GM23338 (cell line): ENCODE data around the gene MLX. TPM values are rescaled to one million over a fixed set of nuclear protein-coding genes. Genes with fewer than 3 reads are reported as not detected.

ENCODE experiments used
- ATAC-seq: fragments of 200-7000 bp; cut with Tn5 transposase; 3 replicates; pipeline ENCODE4 v1.9.1; 2020
- DNase-seq: peaks from one replicate; pipeline ENCODE4 v3.0.0-alpha.2; 2015; ENCODE audit warnings: low spot score
- H2AFZ ChIP-seq: fragments of 200-600 bp; sonication (generic); 2 replicates; pipeline ENCODE4 v1.8.0; 2016; ENCODE audit warnings: antibody characterized with exemption, mild to moderate bottlenecking, moderate library complexity
- H3F3A ChIP-seq: fragments of 200-600 bp; sonication (generic); replicated peaks from 2 replicates; pipeline ENCODE4 v1.8.0; 2017; ENCODE audit warnings: antibody characterized with exemption, mixed run types, low read depth
- H3K27ac ChIP-seq: fragments of 200-600 bp; sonication (generic); 2 replicates; pipeline ENCODE4 v1.6.1; 2016; ENCODE audit warnings: low read depth
- H3K27me3 ChIP-seq: fragments of 200-600 bp; sonication (generic); 2 replicates; pipeline ENCODE4 v1.8.0; 2016; ENCODE audit warnings: mild to moderate bottlenecking, mixed run types, moderate library complexity; ENCODE audit not compliant: insufficient read depth
- H3K36me3 ChIP-seq: fragments of 200-600 bp; sonication (generic); 2 replicates; pipeline ENCODE4 v1.8.0; 2016; ENCODE audit warnings: mild to moderate bottlenecking; ENCODE audit not compliant: insufficient read depth
- H3K4me1 ChIP-seq: fragments of 200-600 bp; sonication (generic); 2 replicates; pipeline ENCODE4 v1.8.0; 2016; ENCODE audit warnings: mild to moderate bottlenecking, moderate library complexity; ENCODE audit not compliant: insufficient read depth
- H3K4me2 ChIP-seq: fragments of 200-600 bp; sonication (generic); 2 replicates; pipeline ENCODE4 v1.7.1; 2017; ENCODE audit warnings: mixed run types
- H3K4me3 ChIP-seq: fragments of 200-600 bp; sonication (generic); 2 replicates; pipeline ENCODE4 v1.6.1; 2016; ENCODE audit warnings: mixed run types
- H3K79me2 ChIP-seq: fragments of 200-600 bp; sonication (generic); replicated peaks from 2 replicates; pipeline ENCODE4 v1.8.0; 2017; ENCODE audit warnings: mild to moderate bottlenecking; ENCODE audit not compliant: insufficient read depth
- H3K9me2 ChIP-seq: fragments of 200-600 bp; sonication (generic); 2 replicates; pipeline ENCODE4 v1.8.0; 2017; ENCODE audit not compliant: insufficient read depth
- H4K20me1 ChIP-seq: fragments of 200-600 bp; sonication (generic); replicated peaks from 2 replicates; pipeline ENCODE4 v1.8.0; 2017; ENCODE audit warnings: mild to moderate bottlenecking; ENCODE audit not compliant: insufficient read depth
- H3K27ac Mint-ChIP-seq: 2 replicates; pipeline ENCODE4 v1.8.0; 2020; ENCODE audit warnings: inconsistent platforms, mild to moderate bottlenecking, moderate library complexity, mixed read lengths
- H3K27me3 Mint-ChIP-seq: 3 replicates; pipeline ENCODE4 v1.8.0; 2022; ENCODE audit warnings: low read depth, mild to moderate bottlenecking, moderate library complexity, mixed read lengths, inconsistent platforms; ENCODE audit not compliant: insufficient read depth, poor library complexity
- H3K36me3 Mint-ChIP-seq: 3 replicates; pipeline ENCODE4 v1.8.0; 2021; ENCODE audit warnings: low read depth, mild to moderate bottlenecking, inconsistent platforms, moderate library complexity, mixed read lengths
- H3K4me1 Mint-ChIP-seq: 3 replicates; pipeline ENCODE4 v1.8.0; 2020; ENCODE audit warnings: mild to moderate bottlenecking, inconsistent platforms, mixed read lengths
- H3K4me3 Mint-ChIP-seq: 3 replicates; pipeline ENCODE4 v1.8.0; 2021; ENCODE audit warnings: moderate library complexity, mild to moderate bottlenecking, inconsistent platforms, mixed read lengths
- H3K9me3 Mint-ChIP-seq: 3 replicates; pipeline ENCODE4 v1.8.0; 2020; ENCODE audit warnings: moderate library complexity, mild to moderate bottlenecking, inconsistent platforms, mixed read lengths
- CREB1 ChIP-seq: fragments of 250-450 bp; sonication (Bioruptor Pico); IDR thresholded peaks from 2 replicates; pipeline ENCODE4 v1.5.0; 2020; ENCODE audit warnings: low read depth, mild to moderate bottlenecking, moderate library complexity
- ETS1 ChIP-seq: IDR thresholded peaks from 2 replicates; pipeline ENCODE4 v1.6.1; 2016; ENCODE audit warnings: antibody characterized with exemption
- EZH2 ChIP-seq: fragments of 200-600 bp; sonication (generic); IDR thresholded peaks from one replicate; pipeline ENCODE4 v1.8.0; 2017; ENCODE audit warnings: antibody characterized with exemption, mild to moderate bottlenecking, low read depth; ENCODE audit not compliant: unreplicated experiment
- JUNB ChIP-seq: IDR thresholded peaks from one replicate; pipeline ENCODE4 v1.6.1; 2016; ENCODE audit warnings: antibody characterized with exemption; ENCODE audit not compliant: unreplicated experiment
- NANOG ChIP-seq: IDR thresholded peaks from 2 replicates; pipeline ENCODE4 v1.6.1; 2016; ENCODE audit warnings: antibody characterized with exemption, borderline replicate concordance
- POLR2AphosphoS5 ChIP-seq: IDR thresholded peaks from 2 replicates; pipeline ENCODE4 v1.6.1; 2016; ENCODE audit warnings: antibody characterized with exemption, low read depth
- REST ChIP-seq: IDR thresholded peaks from one replicate; pipeline ENCODE4 v1.6.1; 2018; ENCODE audit warnings: antibody characterized with exemption; ENCODE audit not compliant: unreplicated experiment
- STAT1 ChIP-seq: IDR thresholded peaks from one replicate; pipeline ENCODE4 v1.6.1; 2016; ENCODE audit warnings: antibody characterized with exemption; ENCODE audit not compliant: unreplicated experiment
- ZNF114 ChIP-seq: fragments of 250-450 bp; sonication (Bioruptor Pico); IDR thresholded peaks from 2 replicates; pipeline ENCODE4 v1.5.0; 2020; ENCODE audit warnings: mild to moderate bottlenecking, moderate library complexity
- ZNF331 ChIP-seq: fragments of 250-450 bp; sonication (Bioruptor Pico); IDR thresholded peaks from 2 replicates; pipeline ENCODE4 v1.5.0; 2020; ENCODE audit warnings: low read depth, mild to moderate bottlenecking, moderate library complexity
- ZNF462 ChIP-seq: fragments of 250-450 bp; sonication (Bioruptor Pico); IDR thresholded peaks from 2 replicates; pipeline ENCODE4 v1.5.0; 2020; ENCODE audit warnings: mild to moderate bottlenecking, moderate library complexity
- polyA plus RNA-seq: library from polyadenylated mRNA; unstranded; fragments of >200 nt; fragmentation: Nextera tagmentation; extraction: Ambion mirVana; gene quantifications from 2 replicates; pipeline ENCODE4 v1.2.1, GENCODE V29; 2016
- total RNA-seq: library from RNA; depleted of rRNA; stranded (reverse); fragments of >200 nt; shearing (Covaris generic); gene quantifications from 2 replicates; pipeline ENCODE4 v1.2.3, GENCODE V29; 2014

MLX gene
- total and polyA plus RNA-seq, 2 experiments from 2014 or later, result 33.2 to 34.1 TPM

GRCh38 chr17:42585353-42585752, 18.5 kb downstream of the MLX start:
- H3F3A ChIP-seq, result no peaks in the 10 kb centered on the region
- no peaks in the 10 kb centered on the region for H3K79me2 ChIP-seq
- Mint-ChIP-seq H3K27ac (no peak overlapping the region), H3K27me3 (peaks cover 5% of the 10 kb centered on the region), H3K4me1 (no peaks in the 10 kb centered on the region), H3K9me3 (no peaks in the 10 kb centered on the region), H3K4me3 (no peak overlapping the region), H3K36me3 (peaks cover 61% of the 10 kb centered on the region)
- no peaks in the 10 kb centered on the region for H3K4me1 ChIP-seq
- no peak for ATAC-seq
- no peak overlapping the region for H2AFZ ChIP-seq
- TF ChIP-seq CREB1 (CRISPR knock-in tag) (no peak), ZNF331 (CRISPR knock-in tag) (no peak), ETS1 (no peak), POLR2AphosphoS5 (no peak), ZNF114 (CRISPR knock-in tag) (no peak), JUNB (no peak), NANOG (no peak)
- no peaks in the 10 kb centered on the region for H3K27me3 ChIP-seq
- 0 out of 2 replicates have a peak, but pooled peaks cover 4% of the 10 kb centered on the region for H4K20me1 ChIP-seq
- H3K4me3 ChIP-seq, result no peak overlapping the region
- H3K27ac ChIP-seq, result no peak overlapping the region
- peaks cover 29% of the 10 kb centered on the region for H3K36me3 ChIP-seq
- no peak overlapping the region for H3K4me2 ChIP-seq
- no peaks in the 10 kb centered on the region for H3K9me2 ChIP-seq
- no peak for DNase-seq

- no peak overlapping the region; the same call in 2 of the 3 replicates for H3K4me3 Mint-ChIP-seq
- peaks cover 57% of the 10 kb centered on the region for H3K36me3 Mint-ChIP-seq
- Histone ChIP-seq H3F3A (no peaks in the 10 kb centered on the region), H3K79me2 (no peaks in the 10 kb centered on the region), H3K4me3 (no peak overlapping the region), H4K20me1 (0 out of 2 replicates have a peak, but pooled peaks cover 4% of the 10 kb centered on the region), H3K27ac (0 out of 2 replicates have a peak overlapping the region, but pooled peaks have one; percentile 14), H3K4me1 (no peaks in the 10 kb centered on the region), H3K9me2 (no peaks in the 10 kb centered on the region), H3K36me3 (peaks cover 29% of the 10 kb centered on the region), H3K27me3 (no peaks in the 10 kb centered on the region), H2AFZ (no peak overlapping the region), H3K4me2 (no peak overlapping the region)
- DNase-seq (no peak), ATAC-seq (no peak)
- H3K4me1 Mint-ChIP-seq, result no peaks in the 10 kb centered on the region
- H3K27ac Mint-ChIP-seq, result no peak overlapping the region
- H3K27me3 Mint-ChIP-seq, result peaks cover 5% of the 10 kb centered on the region
- H3K9me3 Mint-ChIP-seq, result no peaks in the 10 kb centered on the region
- TF ChIP-seq EZH2 (no peak), REST (no peak), STAT1 (no peak), ZNF462 (CRISPR knock-in tag) (no peak), NANOG (no peak)
Measured at GRCh38 chr17:42586514-42587230, 19.8 kb downstream of the MLX start.
